HG03175 (cell line): ENCODE results near the gene PREP.
"Not testable (repeated sequence)": the region's sequence is repeated elsewhere in the genome, so short reads cannot be mapped to it uniquely, and the experiment has no call there.

ENCODE experiments used
- ATAC-seq: cut with Tn5 transposase; IDR thresholded peaks from one replicate; pipeline ENCODE4 v1.9.1; 2021; ENCODE audit warnings: mild to moderate bottlenecking, moderate library complexity; ENCODE audit not compliant: unreplicated experiment

Gene PREP

DNA sequence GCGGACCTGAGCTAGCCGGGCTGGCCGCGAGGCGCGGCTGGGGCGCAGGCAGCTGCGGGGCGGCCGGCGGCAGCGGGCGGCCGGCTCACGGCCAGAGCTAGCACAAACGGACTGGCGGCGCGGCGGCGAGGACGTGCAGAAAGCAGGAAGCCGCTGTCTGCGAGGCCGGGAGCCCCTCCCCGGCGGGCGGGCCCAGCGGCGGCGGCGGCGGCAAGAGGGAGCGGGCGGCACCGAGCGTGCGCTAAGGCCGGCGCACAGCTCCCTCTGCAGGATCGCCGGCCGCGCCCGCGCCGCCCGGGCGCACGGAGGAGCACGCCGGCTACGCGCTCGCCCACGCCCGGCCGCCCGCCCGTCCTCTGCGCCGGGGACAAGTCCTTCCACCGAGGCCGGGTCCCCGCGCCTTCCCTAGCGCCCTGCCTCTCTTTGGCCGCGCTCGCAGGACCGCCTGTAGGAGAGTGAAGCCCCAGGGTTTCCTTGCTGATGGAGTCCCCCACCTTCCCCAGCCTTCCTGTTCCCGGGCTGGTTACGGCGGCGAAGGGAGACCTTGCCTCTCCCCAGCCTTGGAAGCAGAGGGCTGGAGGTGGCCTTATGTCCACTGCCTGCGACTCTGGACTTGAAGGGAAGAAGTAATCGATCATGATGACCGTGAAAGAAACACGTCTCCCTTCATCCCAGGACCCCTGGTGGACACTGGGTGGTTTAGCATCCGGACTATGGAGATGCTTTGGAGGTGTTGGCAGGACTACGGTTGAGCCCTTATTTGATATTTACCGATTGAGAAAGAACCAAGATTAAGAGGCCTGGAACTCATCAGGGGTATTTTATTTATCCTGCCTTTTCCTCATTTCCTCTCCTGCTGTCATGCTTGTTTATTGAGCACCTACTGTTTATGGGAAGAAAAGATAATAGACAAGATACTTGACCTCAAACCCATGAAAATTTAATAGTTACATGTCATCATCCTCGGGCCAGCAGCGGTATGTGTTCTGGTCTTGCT lies at the start of gene PREP:
Gene PREP, minus strand, starts transcription at position 144 of the 997 bp plus-strand sequence. CDS start 191 bp downstream, outside the sequence.
- peak; percentile 92 for ATAC-seq

DNA sequence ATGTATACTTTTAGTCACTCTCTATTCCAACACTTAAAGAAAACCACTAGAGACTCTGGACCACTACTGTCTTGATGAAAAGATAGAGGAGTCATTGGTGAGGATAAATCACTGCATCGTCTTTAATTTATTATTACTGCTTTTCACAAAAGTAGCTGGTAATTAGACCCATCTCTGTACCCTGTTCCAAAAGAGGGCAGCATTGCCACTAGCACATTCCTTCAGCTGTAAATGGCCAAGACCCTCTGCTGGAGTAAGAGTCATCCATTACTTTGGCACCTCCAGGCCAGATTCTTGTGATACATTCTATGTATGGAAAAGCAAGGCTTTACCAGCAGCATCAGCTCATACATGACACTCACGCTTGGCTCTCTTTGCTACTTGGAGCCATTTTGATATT lies 49.5 kb upstream of the PREP start:
- ATAC-seq = no peak

DNA sequence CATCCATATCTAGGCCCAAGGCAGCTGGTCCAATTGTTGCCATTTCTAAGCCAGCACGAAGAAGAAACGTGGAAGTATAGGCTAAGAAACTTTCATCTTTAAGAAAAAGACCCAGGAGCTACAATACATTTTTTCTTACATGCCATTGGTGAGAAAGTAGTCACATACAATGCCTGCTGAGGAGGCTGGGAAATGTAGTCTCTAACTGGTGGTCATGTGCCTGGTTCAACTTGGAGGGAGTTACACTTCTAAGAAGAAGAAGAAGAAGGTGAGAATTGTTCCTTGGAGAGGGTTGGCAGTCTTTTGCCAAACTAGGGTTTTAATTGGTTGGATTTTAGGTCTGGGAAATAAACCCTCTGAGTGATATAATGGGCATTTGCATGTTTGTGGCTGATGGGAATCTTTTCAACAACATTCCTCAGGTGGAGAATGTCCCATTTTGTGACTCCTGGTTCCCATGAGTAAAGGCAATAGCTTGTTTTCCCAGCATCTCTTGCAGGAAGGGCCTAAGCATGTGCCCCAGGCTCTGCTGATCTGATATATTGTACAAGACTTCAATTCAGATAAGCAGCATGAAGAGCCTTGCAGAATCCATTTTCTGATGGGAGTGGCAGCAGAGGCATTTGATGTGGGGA lies 47.0 kb upstream of the PREP start:
- no peak for ATAC-seq

DNA sequence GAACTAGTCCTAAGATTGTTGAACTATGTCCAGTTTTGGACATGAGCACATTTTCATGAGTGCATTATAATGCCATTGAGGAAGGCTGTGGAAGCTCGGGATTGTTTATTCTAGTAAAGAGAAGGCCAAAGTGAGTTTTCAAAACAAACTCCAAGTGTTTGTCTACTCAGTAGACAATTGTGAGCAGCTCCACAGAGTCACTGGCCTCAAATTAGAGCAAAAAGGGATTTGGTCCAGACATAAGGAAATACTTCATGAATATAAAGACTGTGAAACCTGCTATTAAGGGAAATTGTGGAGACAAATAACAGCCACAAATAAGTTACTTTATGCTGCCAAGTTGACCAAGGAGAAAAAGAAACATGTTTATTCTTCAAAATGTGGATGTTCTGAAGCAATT lies 42.6 kb upstream of the PREP start:
- ATAC-seq = no peak

DNA sequence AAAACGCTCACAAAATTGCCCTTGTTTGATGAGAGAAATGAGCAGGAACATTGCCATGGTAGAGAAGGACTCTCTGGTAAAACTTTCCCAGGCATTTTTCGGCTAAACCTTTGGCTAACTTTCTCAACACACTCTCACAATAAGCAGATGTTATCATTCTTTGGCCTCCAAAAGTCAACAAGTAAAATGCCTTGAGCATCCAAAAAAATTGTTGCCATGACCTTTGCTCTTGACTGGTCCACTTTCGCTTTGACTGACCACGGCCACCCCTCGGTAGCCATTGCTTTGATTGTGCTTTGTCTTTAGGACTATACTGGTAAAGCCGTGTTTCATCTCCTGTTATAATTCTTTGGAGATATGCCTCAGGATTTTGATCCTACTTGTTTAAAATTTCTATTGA lies 41.1 kb upstream of the PREP start:
- ATAC-seq = no peak

DNA sequence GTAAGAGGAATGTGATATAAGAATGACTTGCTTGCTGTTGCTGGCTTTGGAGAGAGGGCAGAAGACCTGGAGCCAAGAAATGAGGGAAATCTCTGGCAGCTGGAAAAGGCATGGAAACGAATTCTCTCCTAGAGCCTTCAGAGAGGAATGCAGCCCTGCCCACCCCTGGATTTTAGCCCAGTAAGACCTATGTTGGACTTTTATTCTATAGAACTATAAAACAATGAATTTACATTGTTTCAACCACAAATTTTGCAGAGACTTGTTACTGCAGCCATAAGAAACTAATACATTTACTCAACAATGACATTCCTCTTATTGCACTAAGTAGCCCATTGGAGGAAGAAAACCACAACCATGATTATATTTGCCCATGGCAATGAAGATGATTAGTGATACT lies 39.5 kb upstream of the PREP start:
- ATAC-seq = no peak

DNA sequence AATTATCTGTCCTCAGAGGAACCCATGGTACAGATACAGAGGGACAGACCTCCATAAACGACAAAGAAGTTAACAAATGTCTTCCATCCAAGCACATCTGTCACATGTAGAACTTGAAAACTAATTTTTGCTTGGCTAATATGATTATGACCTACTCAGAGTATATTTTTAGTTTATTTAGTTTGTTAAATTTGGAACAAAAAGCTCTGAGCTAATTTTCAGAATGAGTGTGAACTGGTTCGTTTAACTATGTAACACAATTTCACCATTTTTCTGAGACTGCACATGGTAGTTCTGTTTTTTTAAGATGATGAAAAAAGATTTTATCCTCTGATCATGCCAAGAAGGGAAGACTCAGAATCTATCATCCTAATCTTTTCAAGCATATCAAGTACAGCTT lies 34.4 kb upstream of the PREP start:
- ATAC-seq = no peak

DNA sequence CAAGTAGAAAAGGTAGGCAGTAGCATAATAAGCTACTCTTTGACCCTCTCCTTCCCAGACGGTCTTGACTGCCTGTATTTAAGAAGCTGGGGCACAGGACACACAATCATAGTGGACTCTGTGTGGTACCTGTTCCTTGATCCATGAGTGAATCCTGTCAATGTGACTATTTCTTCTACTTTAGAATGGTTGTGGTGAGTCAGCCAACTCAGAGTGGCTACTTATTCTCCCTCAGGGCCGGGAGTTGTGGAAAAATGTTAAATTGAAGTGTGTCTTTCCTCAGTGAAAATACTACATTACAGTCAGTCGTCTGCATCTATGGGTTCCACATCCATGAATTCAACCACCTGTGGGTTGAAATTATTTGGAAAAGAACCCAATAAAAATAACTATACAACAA lies 30.8 kb upstream of the PREP start:
- no peak for ATAC-seq

DNA sequence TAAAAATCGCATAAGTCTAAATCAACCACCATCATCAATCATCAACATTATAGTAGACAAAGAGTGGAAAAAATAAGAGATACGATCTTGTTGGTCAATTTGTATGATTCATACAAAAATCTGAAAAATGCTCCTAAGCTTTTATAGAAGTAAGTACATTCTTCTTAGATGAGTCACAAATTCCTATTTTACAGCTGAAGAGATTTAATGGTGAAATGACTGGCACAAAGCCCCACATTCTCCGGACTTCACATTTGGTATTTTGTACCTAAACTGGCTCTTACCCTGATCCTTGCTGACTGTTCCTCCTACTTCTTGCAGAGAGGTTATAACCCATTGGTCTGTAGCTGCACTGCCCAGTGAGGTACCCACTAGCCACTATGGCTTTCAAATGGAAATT lies 29.9 kb upstream of the PREP start:
- no peak for ATAC-seq

DNA sequence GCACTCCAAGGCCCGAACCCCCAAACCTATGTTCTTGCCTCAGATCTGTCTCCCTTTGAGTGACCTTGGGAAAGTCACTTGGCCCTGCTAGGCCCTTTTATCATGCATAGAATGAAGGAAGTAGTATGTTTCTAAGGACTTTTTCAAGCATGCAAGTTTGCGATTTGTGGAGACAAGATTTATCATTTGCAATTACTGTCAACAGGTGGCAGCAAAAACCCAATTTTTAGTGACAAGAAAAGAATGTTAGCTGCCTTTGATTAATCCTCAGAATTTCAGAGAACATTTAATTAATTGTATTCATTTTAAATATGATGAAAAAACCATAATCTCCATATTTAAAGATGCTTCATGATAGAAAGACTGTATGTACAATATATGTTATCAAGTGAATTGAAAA lies 28.3 kb upstream of the PREP start:
- ATAC-seq = no peak

DNA sequence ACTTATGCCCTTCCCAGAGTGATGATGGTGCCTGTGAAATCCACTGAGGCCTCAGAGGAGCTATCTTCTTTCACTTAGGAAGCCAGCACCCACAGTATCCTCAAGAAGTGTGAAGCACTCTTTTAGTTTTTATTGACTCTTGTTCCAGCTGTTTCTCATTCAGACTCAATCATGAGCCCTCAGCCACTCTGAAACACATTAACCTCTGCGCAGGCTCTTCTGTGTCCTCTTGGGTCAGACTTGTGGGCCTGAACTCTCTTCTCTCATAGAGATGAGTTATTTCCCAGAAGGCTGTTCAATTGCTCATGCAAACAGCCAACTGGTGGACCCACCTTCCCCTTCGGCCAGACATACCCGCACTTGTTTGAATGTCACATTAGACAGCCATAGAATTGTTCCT lies 27.8 kb upstream of the PREP start:
- no peak for ATAC-seq

DNA sequence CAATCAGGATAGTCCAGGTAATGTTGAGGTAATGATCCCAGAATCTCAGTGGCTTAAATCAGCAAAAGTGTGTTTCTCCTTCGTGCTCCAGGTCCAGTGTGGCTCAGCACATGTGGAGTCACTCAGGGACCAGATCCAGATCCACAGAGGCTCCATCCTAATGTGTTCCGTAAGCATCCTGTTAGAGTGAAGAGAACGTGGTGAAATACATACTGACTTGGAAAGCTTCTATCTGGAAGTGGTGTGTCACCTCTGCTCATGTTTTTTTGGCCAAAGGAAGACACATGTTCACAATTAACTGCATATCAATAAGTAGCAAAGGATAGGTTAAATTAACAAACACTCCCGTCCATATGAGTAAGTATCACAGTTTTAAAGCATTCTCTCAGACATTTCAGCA lies 26.8 kb upstream of the PREP start:
- no peak for ATAC-seq

DNA sequence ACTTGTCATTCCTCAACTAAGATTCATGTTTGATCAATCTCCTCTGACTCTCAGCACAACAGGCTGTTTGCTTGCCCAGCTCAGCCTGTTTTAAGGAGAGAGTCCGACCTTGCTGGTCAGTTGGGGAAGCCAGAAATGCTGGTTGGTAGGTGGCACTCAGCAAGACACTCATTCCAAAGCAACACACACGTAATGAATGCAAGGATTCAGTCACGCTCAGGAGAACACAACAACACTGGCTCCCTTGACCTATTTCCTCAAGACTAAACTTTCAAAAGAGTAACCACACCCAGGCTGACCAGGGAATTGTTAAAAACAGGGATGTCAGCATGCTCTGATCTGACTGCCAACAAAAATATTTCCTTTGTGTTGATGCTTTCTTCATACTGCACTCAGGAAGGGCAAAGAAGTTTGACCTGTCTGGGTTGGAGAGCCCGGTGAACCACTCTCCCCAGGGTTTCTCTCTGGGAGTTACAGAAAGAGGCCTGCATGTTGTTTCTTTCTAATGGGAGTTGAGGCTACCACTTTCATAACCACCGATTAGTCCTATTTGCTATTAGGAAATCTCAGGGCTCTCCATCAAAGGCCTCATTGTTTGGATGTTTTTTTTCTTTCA lies 25.6 kb upstream of the PREP start:
- no peak for ATAC-seq

DNA sequence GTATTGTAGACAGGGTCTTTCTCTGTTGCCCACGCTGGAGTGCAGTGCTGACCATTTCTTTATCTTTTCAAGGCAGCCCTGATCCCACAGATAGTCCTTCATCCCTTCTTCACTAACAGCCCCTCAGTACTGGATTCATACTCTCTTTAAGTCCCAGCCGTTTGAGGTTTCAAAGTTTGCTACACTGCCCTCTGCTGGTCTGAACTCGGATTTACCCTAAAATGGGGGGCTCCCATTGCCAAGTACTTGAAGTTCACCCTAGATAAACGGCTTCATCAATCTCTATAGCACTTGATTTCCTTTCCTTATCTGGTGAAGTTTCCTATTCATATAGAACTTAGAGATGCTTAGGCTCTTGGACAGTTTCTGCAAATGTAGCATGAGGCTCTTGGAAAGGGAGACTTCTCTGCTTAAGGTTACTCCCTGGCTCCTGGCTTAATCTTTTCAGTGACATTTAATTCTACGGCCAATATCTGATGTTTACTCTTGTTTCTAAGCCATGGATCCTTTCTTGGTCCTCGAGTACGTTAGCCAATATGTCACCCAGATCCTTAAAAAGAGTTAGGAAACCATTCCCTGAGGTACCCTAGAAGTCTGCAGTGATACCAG lies 21.4 kb upstream of the PREP start:
- ATAC-seq = peak; percentile 78

DNA sequence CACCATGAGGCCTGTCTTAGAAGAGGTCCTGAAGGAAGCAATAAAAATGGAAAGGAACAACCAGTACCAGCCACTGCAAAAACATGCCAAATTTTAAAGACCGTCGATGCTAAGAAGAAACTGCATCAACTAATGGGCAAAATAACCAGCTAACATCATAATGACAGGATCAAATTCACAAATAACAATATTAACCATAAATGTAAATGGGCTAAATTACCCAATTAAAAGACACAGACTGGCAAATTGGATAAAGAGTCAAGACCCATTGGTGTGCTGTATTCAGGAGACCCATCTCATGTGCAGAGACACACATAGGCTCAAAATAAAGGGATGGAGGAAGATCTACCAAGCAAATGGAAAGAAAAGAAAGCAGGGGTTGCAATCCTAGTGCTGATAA lies 14.1 kb upstream of the PREP start:
- ATAC-seq = not testable (repeated sequence)

DNA sequence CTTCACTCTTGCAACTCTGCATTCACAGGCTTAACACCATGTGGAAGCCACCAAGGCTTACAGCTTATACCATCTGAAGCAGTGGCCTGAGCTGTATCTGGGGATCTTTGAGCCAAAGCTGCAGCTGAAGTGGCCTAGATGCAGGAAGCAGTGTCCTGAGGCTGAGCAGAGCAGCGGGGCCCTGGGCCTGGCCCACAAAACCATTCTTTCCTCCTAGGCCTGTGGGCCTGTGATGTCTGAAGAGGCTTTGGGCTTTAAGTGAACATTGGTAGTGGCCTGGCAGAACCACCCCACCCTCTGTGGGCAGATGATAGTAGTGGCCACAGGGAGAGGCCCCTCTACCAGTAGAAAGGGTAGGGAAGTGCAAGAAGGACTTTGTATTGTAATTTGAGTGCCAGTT lies 6.9 kb upstream of the PREP start:
- no peak for ATAC-seq

DNA sequence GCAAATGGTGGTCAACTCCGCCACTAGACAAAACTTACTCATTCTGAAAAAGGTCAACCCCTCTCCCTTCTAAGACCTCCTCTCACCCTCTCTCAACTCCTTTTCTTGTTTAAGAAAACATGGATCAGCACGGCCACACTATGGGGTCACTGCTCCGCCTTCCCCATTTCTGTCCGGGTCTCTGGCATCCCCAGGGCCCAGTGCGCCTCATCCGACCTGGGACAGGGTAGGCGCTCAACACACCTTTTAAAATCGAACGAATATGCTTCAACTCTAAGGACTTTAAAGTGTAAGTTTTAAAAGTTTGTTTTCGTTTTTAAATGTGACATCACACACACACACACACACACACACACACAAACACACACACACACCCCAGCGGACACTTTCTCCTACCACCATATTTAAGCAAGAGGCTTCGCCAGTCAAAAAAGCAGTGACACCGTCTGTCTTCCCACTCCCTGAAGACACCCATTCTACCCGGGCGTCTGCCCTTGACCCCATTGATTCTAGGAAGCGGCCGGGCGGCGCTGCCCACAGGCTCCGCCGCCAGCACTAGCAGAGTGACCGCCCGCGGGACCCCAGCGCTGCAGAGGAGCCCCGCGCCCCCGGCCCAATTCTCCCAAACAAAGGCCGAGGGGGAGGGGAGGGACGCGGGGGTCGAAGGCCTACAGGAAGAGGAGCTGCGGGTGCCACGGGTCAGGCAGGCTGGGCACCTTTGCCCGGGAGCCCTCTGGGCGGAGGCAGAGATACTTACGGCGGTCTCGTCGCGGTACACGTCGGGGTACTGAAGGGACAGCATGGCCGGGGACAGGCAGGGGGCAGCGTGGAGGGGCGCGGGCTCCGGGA lies 568 bp downstream of the PREP start:
- ATAC-seq = peak; percentile 50

DNA sequence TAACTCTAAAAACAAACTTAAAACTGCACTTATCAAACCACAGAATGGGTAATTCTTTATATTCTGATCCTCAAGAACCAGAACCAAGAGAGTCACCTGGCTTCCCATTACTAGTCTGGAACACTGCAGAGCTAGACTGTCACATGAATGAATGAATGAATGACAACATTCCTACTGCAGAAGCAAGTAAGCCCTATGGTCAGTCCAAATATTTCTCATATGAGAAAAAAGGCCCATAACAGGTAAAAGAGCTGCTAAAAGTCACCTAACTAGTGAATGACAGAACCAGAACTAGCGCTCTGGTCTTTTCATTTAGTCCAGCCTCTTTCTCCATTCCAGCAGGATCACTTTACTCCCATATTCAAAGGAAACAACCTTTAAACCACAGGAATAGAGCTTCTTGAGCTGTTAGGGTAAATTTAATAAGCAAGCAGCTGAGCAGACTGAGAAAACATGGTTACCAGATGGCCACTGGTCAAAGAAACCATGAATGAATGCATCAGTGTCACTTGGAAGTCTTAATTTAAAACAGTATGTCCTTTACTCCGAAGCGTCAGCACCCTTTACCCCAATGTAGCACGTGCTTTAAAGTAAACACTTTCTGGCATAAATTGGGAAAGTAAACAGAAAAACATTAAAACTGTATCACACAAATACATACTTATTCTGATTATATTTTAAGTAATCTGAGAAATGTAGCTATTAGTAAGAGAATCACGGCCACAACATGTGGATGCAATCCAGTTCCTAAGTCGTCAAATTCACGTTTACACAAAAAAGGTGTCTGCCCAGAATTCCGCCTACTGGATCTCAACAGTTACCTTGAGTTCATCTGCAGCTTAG lies 1.4 kb downstream of the PREP start:
- no peak for ATAC-seq

DNA sequence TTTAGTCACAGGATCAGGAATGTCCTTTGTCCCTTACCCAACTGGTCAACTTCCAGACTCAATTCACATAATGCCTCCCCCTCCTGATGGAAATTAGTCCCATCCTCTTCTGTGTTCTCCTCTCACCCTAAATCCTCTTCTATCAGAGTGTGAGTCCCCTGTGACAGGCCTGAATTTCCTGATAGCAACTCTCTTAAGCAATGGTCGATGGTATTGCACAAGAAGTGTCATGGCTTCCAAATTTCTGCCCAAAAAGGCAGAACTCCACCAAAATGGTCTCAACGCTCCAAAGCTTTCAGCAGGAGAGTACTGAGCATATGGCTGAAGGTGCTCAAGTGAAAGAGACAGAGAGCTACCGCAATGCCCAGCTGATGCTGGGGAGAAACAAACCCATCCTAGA lies 2.4 kb downstream of the PREP start:
- ATAC-seq = no peak

DNA sequence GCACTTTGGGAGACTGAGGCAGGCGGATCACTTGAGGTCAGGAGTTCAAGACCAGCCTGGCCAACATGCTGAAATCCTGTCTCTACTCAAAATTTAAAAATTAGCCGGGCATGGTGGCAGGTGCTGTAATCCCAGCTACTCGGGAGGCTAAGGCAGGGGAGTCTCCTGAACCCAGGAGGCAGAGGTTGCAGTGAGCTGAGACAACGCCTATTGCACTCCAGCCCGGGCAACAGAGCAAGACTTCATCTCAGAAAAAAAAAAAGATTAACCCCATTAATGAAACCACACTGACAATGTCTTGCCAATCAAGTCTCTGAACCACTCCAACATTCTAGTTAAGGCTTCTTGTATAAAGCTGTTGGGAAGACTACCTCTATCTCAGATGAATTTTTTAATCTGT lies 4.0 kb downstream of the PREP start:
- ATAC-seq = no peak
